Posterior cingulate gyrus (tissue), 11 donors: ENCODE results near the gene KEL.

ENCODE experiments used
- DNase-seq, 10 donors: peaks; one replicate each; pipeline versions ENCODE4 v3.0.0 to v3.0.0-alpha.2; 2020 to 2021; ENCODE audit warnings: mixed read lengths in 3 of 10
- intact Hi-C: fragments of 100-400 bp; cut with DNase I; formaldehyde crosslinking; loops from one replicate; pipeline ENCODE4 v1.15.1; 2023

Gene KEL

GRCh38 chr7:142933624-142934023 is 28.5 kb downstream of the KEL start, which contains the start of gene TRPV5:
TSS of gene TRPV5 (minus strand) at chr7:142933746. CDS start at chr7:142933459, 287 bp downstream.
- intact Hi-C loops, result no loop called here
- no peak for DNase-seq

- DNase-seq, result no peak
- intact Hi-C loops, result no loop called here
Observed at GRCh38 chr7:142933092-142933475, 29.1 kb downstream of the KEL start.

- no peak for DNase-seq
- intact Hi-C loops, result no loop called here
Observed at GRCh38 chr7:142932386-142933091, 29.6 kb downstream of the KEL start.

- DNase-seq, result no peak
- intact Hi-C loops, result no loop called here
Observed at GRCh38 chr7:142930126-142930730, 31.9 kb downstream of the KEL start.

GRCh38 chr7:142927949-142928348 is 34.2 kb downstream of the KEL start:
- intact Hi-C loops, result no loop called here
- DNase-seq, result no peak

GRCh38 chr7:142927085-142927745 is 34.9 kb downstream of the KEL start:
- intact Hi-C loops, result no loop called here
- no peak for DNase-seq

GRCh38 chr7:142925413-142925812 is 36.8 kb downstream of the KEL start:
- peak in 1 of 10 donors; percentile 61 for DNase-seq
- intact Hi-C loops, result no loop called here

GRCh38 chr7:142923391-142923790 is 38.8 kb downstream of the KEL start:
- intact Hi-C loops, result no loop called here
- no peak for DNase-seq

- intact Hi-C loops, result no loop called here
- DNase-seq, result no peak
Observed at GRCh38 chr7:142919656-142920055, 42.5 kb downstream of the KEL start.

GRCh38 chr7:142918901-142919300 is 43.3 kb downstream of the KEL start:
- intact Hi-C loops, result no loop called here
- no peak for DNase-seq

GRCh38 chr7:142917447-142917846 is 44.7 kb downstream of the KEL start:
- intact Hi-C loops, result no loop called here
- DNase-seq, result no peak

GRCh38 chr7:142916508-142916907 is 45.7 kb downstream of the KEL start:
- intact Hi-C loops, result no loop called here
- DNase-seq, result no peak

- intact Hi-C loops, result no loop called here
- no peak for DNase-seq
Observed at GRCh38 chr7:142915315-142915714, 46.8 kb downstream of the KEL start.

- intact Hi-C loops, result no loop called here
Observed at GRCh38 chr7:142914121-142914520, 48.0 kb downstream of the KEL start.

GRCh38 chr7:142913566-142913965 is 48.6 kb downstream of the KEL start:
- intact Hi-C loops, result no loop called here
- DNase-seq, result no peak

More at GRCh38 chr7:142914121-142914520, 48.0 kb downstream of the KEL start:
- DNase-seq, result no peak

- no peak for DNase-seq
- intact Hi-C loops, result no loop called here
Observed at GRCh38 chr7:142913051-142913450, 49.1 kb downstream of the KEL start.

- intact Hi-C loops, result no loop called here
- no peak for DNase-seq
Observed at GRCh38 chr7:142910481-142910880, 51.7 kb downstream of the KEL start.

- DNase-seq, result no peak
- intact Hi-C loops, result no loop called here
Observed at GRCh38 chr7:142910031-142910433, 52.1 kb downstream of the KEL start.

GRCh38 chr7:142908921-142909890 is 53.0 kb downstream of the KEL start:
- DNase-seq, result no peak

GRCh38 chr7:142908290-142908689 is 53.9 kb downstream of the KEL start:
- no peak for DNase-seq
- intact Hi-C loops, result no loop called here

More at GRCh38 chr7:142908921-142909890, 53.0 kb downstream of the KEL start:
- intact Hi-C loops, result no loop called here

GRCh38 chr7:142906643-142907042 is 55.5 kb downstream of the KEL start:
- no peak for DNase-seq
- intact Hi-C loops, result no loop called here
